ENCODE results near the gene CAMTA1. TPM values are rescaled to one million over a fixed set of nuclear protein-coding genes. Genes with fewer than 3 reads are reported as not detected.

The CAMTA1 gene
- total RNA-seq, 1 experiment from 2014 or later = 69.5 TPM

- no peak for TF ChIP-seq YY1 (IDR thresholded peaks at IDR 0.05; ENCODE audit: extremely low read depth, insufficient replicate concordance, low read depth, low read length)
- no peak for TF ChIP-seq POLR2AphosphoS5 (IDR thresholded peaks at IDR 0.05; ENCODE audit: low read depth, low read length)
- no peak for TF ChIP-seq SRF (IDR thresholded peaks at IDR 0.05; ENCODE audit: low read depth)
- TF ChIP-seq CBX3 (IDR thresholded peaks at IDR 0.05; ENCODE audit: low read depth) = no peak
- no peak for TF ChIP-seq RAD21 (IDR thresholded peaks at IDR 0.05; ENCODE audit: low read depth)
- no peak for TF ChIP-seq JUND (IDR thresholded peaks at IDR 0.05)
- TF ChIP-seq MAX (IDR thresholded peaks at IDR 0.05) = no peak
- TF ChIP-seq EZH2 (IDR thresholded peaks at IDR 0.05) = no peak
- no peak for TF ChIP-seq ELF1 (IDR thresholded peaks at IDR 0.05; ENCODE audit: borderline replicate concordance, low read depth)
- TF ChIP-seq FOSL1 (IDR thresholded peaks at IDR 0.05; ENCODE audit: low read depth) = no peak
- TF ChIP-seq CEBPB (IDR thresholded peaks at IDR 0.05; ENCODE audit: low read depth) = no peak
- TF ChIP-seq TCF7L2 (IDR thresholded peaks at IDR 0.05; ENCODE audit: borderline replicate concordance, extremely low read depth, insufficient read depth, insufficient read length) = no peak
- TF ChIP-seq POLR2A (IDR thresholded peaks at IDR 0.05; ENCODE audit: borderline replicate concordance, extremely low read depth, insufficient read depth, insufficient read length) = no peak
- no peak for TF ChIP-seq ZBTB33 (IDR thresholded peaks at IDR 0.05; ENCODE audit: extremely low read depth, insufficient replicate concordance, low read length)
- TF ChIP-seq CTCF (IDR thresholded peaks at IDR 0.05 in 2 of 3, conservative IDR thresholded peaks at IDR 0.05 in 1 of 3; ENCODE audit: borderline replicate concordance in 1 of 3, insufficient read depth in 1 of 3, low read depth in 2 of 3, low read length in 2 of 3) = no peak
- Histone ChIP-seq H3K9ac (ENCODE audit: low read length) (no peak overlapping the region), H3K27me3 (ENCODE audit: insufficient read depth, low read length) (no peaks in the 10 kb centered on the region), H2AFZ (ENCODE audit: low read depth, low read length, poor library complexity, severe bottlenecking) (no peak overlapping the region), H3K36me3 (ENCODE audit: control insufficient read depth in 1 of 2, insufficient read depth in 2 of 2, low read length in 2 of 2) (no peaks in the 10 kb centered on the region; a peak in 1 of 4 replicates), H3K9me3 (ENCODE audit: control insufficient read depth in 1 of 2, insufficient read depth in 1 of 2, low read depth in 1 of 2, low read length in 2 of 2) (no peaks in the 10 kb centered on the region), H3K79me2 (ENCODE audit: insufficient read depth, low read length) (no peaks in the 10 kb centered on the region), H3K27ac (ENCODE audit: low read depth, low read length) (no peak overlapping the region), H3K4me3 (replicated peaks in 1 of 2; ENCODE audit: low read depth in 1 of 2, low read length in 2 of 2) (no peak overlapping the region), H3K9me2 (ENCODE audit: insufficient read depth) (no peaks in the 10 kb centered on the region), H4K20me1 (ENCODE audit: insufficient read depth) (no peaks in the 10 kb centered on the region), H3K4me1 (ENCODE audit: control insufficient read depth in 1 of 2, insufficient read depth in 2 of 2, low read length in 2 of 2) (no peaks in the 10 kb centered on the region), H3K4me2 (ENCODE audit: low read length) (no peak overlapping the region)
- ChIA-PET POLR2A (no interaction called here), RAD21 (ENCODE audit: low non-redundant PET in 1 of 2, low total read pairs in 2 of 2, uncharacterized antibody in 2 of 2, unreplicated experiment in 2 of 2) (no interaction called here), CTCF (no interaction called here)
- DNase-seq (ENCODE audit: low read depth, low spot score) (no peak), ATAC-seq (no peak)
- BruUV-seq (replicated peaks) = no TSS peak
- intact Hi-C loops (cut with micrococcal nuclease) = no loop called here
Observed at GRCh38 chr1:7729761-7730160, 944.5 kb downstream of the CAMTA1 start.

All from HCT116 (cell line).